T follicular helper cell (primary cell): ENCODE results near the gene EMP3.

Experiments used
- DNase-seq: peaks from one replicate; pipeline ENCODE4 v3.0.0-alpha.2; 2020; ENCODE audit warnings: low read depth

Gene EMP3

GRCh38 chr19:48379058-48379457 is 53.7 kb downstream of the EMP3 start:
- DNase-seq: no peak
